Ascending aorta (tissue), 1 donor: ENCODE data around the gene WFDC6. TPM values are rescaled to one million over a fixed set of nuclear protein-coding genes. Genes with fewer than 3 reads are reported as not detected.

Experiments
- total RNA-seq: library from RNA; depleted of rRNA; stranded (reverse); fragments of >200 nt; gene quantifications from one replicate; pipeline ENCODE4 v1.1.0, GENCODE V29; 2016

WFDC6 gene
- total RNA-seq, 1 donor from 2014 or later: not detected

Other genes with a start within 250 kb of the WFDC6 start
- gene RBPJL, start 232.6 kb downstream of the WFDC6 start, total RNA-seq: not detected
- 0.21 TPM for gene MATN4, start 231.2 kb downstream of the WFDC6 start, total RNA-seq
- 63.8 TPM for gene SDC4, start 191.1 kb downstream of the WFDC6 start, total RNA-seq
- gene SYS1, start 176.3 kb downstream of the WFDC6 start, total RNA-seq: 27.4 TPM
- not detected for gene TP53TG5, start 161.2 kb downstream of the WFDC6 start, total RNA-seq
- gene DBNDD2, start 131.2 kb downstream of the WFDC6 start, total RNA-seq: 100 TPM
- 142 TPM for gene PIGT, start 123.3 kb downstream of the WFDC6 start, total RNA-seq
- 32.5 TPM for gene WFDC2, start 69.7 kb downstream of the WFDC6 start, total RNA-seq
- gene SPINT3, start 23.9 kb downstream of the WFDC6 start, total RNA-seq: not detected
- not detected for gene EPPIN, start 7.9 kb upstream of the WFDC6 start, total RNA-seq
- gene WFDC8, start 39.8 kb upstream of the WFDC6 start, total RNA-seq: not detected
- not detected for gene WFDC10A, start 90.3 kb upstream of the WFDC6 start, total RNA-seq
- gene WFDC9, start 91.8 kb upstream of the WFDC6 start, total RNA-seq: not detected
- gene WFDC11, start 130.8 kb upstream of the WFDC6 start, total RNA-seq: not detected
- gene WFDC13, start 162.6 kb upstream of the WFDC6 start, total RNA-seq: not detected
- gene WFDC10B, start 165.5 kb upstream of the WFDC6 start, total RNA-seq: not detected
- gene SPINT4, start 182.9 kb upstream of the WFDC6 start, total RNA-seq: not detected